HG03521 (cell line): ENCODE results near the gene CYP21A2.
"Not testable (repeated sequence)": the region's sequence is repeated elsewhere in the genome, so short reads cannot be mapped to it uniquely, and the experiment has no call there.

Experiments
- ATAC-seq: cut with Tn5 transposase; IDR thresholded peaks from one replicate; pipeline ENCODE4 v1.9.1; 2021; ENCODE audit warnings: mild to moderate bottlenecking, moderate library complexity; ENCODE audit not compliant: unreplicated experiment

Gene CYP21A2

GRCh38 chr6:32050562-32050961, 12.3 kb downstream of the CYP21A2 start:
- ATAC-seq, result no peak

- not testable (repeated sequence) for ATAC-seq
These were observed 14.4 kb downstream of the CYP21A2 start for GRCh38 chr6:32052626-32053025.

GRCh38 chr6:32053314-32053713, 15.1 kb downstream of the CYP21A2 start:
- ATAC-seq, result not testable (repeated sequence)

- ATAC-seq, result not testable (repeated sequence)
These were observed 17.5 kb downstream of the CYP21A2 start for GRCh38 chr6:32055756-32056155.

- no peak for ATAC-seq
These were observed 18.0 kb downstream of the CYP21A2 start for GRCh38 chr6:32056254-32056653.

GRCh38 chr6:32057966-32058365, 19.8 kb downstream of the CYP21A2 start:
- no peak for ATAC-seq

- ATAC-seq, result no peak
These were observed 20.3 kb downstream of the CYP21A2 start for GRCh38 chr6:32058511-32058963.

GRCh38 chr6:32060966-32061655, 22.9 kb downstream of the CYP21A2 start:
- no peak for ATAC-seq

- no peak for ATAC-seq
These were observed 26.5 kb downstream of the CYP21A2 start for GRCh38 chr6:32064706-32065105.

- not testable (repeated sequence) for ATAC-seq
These were observed 29.3 kb downstream of the CYP21A2 start for GRCh38 chr6:32067521-32067920.

GRCh38 chr6:32068315-32068714, 30.1 kb downstream of the CYP21A2 start:
- ATAC-seq, result not testable (repeated sequence)

- ATAC-seq, result no peak
These were observed 30.7 kb downstream of the CYP21A2 start for GRCh38 chr6:32068867-32069266.

GRCh38 chr6:32069460-32069859, 31.2 kb downstream of the CYP21A2 start:
- no peak for ATAC-seq

- ATAC-seq, result no peak
These were observed 31.8 kb downstream of the CYP21A2 start for GRCh38 chr6:32069878-32070515.

GRCh38 chr6:32070814-32071543, 32.8 kb downstream of the CYP21A2 start:
- ATAC-seq, result no peak

GRCh38 chr6:32073101-32073500, 34.9 kb downstream of the CYP21A2 start:
- ATAC-seq, result no peak

- no peak for ATAC-seq
These were observed 35.4 kb downstream of the CYP21A2 start for GRCh38 chr6:32073613-32074012.

- no peak for ATAC-seq
These were observed 36.8 kb downstream of the CYP21A2 start for GRCh38 chr6:32074996-32075532.

- no peak for ATAC-seq
These were observed 37.6 kb downstream of the CYP21A2 start for GRCh38 chr6:32075781-32076180.

- ATAC-seq, result no peak
These were observed 38.1 kb downstream of the CYP21A2 start for GRCh38 chr6:32076321-32076809.

- no peak for ATAC-seq
These were observed 41.5 kb downstream of the CYP21A2 start for GRCh38 chr6:32079566-32080290.
